Esophagus squamous epithelium (tissue), 4 donors: ENCODE data around the gene TFEC.

Source experiments
- CTCF ChIP-seq, 6 experiments: fragments of 450-650 bp in 4 of 6; fragments of 200-600 bp in 2 of 6; sonication (generic) in 2 of 6; IDR thresholded peaks; one replicate each; pipeline ENCODE4 v1.5.1; 2016 to 2019; ENCODE audit warnings: antibody characterized with exemption in 6 of 6, mild to moderate bottlenecking in 4 of 6, moderate library complexity in 4 of 6
- POLR2A ChIP-seq, 4 donors: fragments of 450-650 bp; IDR thresholded peaks; one replicate each; pipeline ENCODE4 v1.6.1; 2017; ENCODE audit warnings: antibody characterized with exemption in 4 of 4, mild to moderate bottlenecking in 4 of 4, moderate library complexity in 3 of 4

- TF ChIP-seq CTCF (IDR thresholded peaks at IDR 0.05) (no peak), POLR2A (IDR thresholded peaks at IDR 0.05) (no peak)
Measured at GRCh38 chr7:116052006-116052405, 21.4 kb upstream of the TFEC start.
